GM15510 (cell line): ENCODE measurements around the gene PBOV1.

Source experiments
- POLR2A ChIP-seq: IDR thresholded peaks from 3 replicates; pipeline ENCODE4 v1.6.1; 2011; ENCODE audit warnings: borderline replicate concordance; ENCODE audit not compliant: insufficient read length; ENCODE audit errors: extremely low read depth

Gene PBOV1

DNA sequence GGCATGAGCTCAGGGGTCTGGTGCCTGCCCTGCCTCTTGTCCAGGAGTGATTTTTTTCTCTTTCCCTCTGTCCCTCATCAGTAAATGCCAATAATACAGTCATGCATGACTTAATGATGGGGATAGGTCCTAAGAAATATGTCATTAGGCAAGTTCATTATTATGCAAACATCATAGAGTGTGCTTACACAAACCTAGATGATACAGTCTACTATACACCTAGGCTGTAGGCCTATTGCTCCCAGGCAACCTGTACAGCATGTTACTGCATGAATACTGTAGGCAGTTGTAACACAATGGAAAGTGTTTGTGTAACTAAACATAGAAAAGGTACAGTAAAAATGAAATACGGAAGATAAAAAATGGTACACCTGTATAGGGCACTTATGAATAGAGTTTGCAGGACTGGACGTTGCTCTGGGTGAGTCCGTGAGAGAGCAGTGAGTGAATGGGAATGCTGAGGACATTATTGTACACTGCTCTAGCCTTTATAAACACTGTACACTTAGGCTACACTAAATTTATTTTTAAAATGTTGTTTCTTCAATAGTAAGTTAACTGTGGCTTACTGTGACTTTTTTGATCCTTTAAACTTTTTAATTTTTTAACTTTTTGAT, 22.1 kb downstream of the PBOV1 start:
- TF ChIP-seq POLR2A: no peak

- no peak for TF ChIP-seq POLR2A
Observed at GRCh38 chr6:138194287-138194686, 24.0 kb downstream of the PBOV1 start.

GRCh38 chr6:138188278-138188941, 29.9 kb downstream of the PBOV1 start:
- no peak for TF ChIP-seq POLR2A

DNA sequence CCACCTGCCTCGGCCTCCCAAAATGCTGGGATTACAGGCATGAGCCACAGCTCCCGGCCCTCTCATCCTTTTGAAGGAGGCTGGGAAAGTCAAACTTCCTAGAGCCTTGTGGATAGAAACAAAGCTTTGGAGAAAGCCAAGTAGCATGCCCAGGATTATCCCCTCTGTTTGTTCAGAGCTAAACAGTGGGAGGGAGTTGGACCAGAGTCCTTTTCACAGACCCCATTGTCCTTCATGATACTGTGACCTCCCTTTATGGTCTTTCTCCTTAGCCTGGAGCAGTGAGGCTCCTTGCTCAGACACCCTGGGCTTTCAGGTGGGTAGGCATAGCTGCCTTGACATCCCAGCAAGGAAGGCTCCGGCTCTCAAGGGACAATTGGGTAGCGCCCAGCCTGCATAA, 31.1 kb downstream of the PBOV1 start:
- TF ChIP-seq POLR2A: no peak

GRCh38 chr6:138184230-138184629, 34.1 kb downstream of the PBOV1 start:
- TF ChIP-seq POLR2A: no peak

DNA sequence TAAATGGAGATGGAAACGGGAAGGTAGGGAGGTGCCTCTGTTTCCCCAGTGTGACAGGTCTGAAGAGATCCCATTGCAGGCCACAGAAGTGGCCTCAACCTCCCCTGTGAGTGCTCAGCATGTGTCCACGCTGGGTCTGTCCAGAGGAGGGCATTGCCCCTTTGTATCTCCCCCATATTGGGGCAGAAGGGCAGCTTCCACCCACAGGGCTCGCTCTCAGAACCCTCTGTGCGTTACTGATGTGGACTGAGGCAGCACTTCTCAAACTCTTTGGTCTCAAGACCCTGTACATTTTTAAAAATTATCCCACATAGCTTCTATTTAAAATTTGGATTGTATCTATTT, 34.5 kb downstream of the PBOV1 start:
- no peak for TF ChIP-seq POLR2A

GRCh38 chr6:138182939-138183789, 35.1 kb downstream of the PBOV1 start:
- TF ChIP-seq POLR2A: no peak

DNA sequence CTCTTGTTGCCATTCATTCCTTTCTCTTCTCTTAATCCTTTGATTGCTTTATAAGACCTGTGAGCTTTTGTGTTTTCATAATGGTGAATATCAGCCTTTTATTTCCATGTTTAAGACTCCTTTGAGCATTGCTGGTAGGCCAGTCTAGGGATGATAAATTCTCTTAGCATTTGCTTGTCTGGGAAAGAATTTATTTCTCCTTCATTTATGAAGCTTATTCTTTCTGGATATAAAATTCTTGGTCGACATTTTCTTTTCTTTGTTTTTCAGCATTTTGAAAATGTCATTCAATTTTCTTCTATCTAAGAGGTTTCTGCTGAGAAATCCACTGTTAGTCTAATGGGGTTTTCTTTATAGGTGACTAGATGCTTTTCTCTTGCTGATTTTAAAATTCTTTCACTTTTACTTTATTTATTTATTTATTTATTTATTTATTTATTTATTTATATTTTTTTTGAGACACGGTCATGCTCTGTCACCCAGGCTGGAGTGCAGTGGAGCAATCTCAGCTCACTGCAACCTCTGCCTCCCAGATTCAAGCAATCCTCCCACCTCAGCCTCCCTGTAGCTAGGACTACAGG, 41.5 kb downstream of the PBOV1 start:
- no peak for TF ChIP-seq POLR2A

GRCh38 chr6:138175596-138175995, 42.7 kb downstream of the PBOV1 start:
- no peak for TF ChIP-seq POLR2A
